GM10266 (cell line): ENCODE data around the gene MAP3K20.

Experiments
- DNase-seq: peaks from one replicate; pipeline ENCODE4 v3.0.0; 2012; ENCODE audit errors: extremely low spot score
- CTCF ChIP-seq: IDR thresholded peaks from 2 replicates; pipeline ENCODE4 v1.5.1; 2012; ENCODE audit warnings: mild to moderate bottlenecking, low read depth; ENCODE audit not compliant: control insufficient read depth, insufficient read depth; ENCODE audit errors: missing control alignments

MAP3K20 gene

DNA sequence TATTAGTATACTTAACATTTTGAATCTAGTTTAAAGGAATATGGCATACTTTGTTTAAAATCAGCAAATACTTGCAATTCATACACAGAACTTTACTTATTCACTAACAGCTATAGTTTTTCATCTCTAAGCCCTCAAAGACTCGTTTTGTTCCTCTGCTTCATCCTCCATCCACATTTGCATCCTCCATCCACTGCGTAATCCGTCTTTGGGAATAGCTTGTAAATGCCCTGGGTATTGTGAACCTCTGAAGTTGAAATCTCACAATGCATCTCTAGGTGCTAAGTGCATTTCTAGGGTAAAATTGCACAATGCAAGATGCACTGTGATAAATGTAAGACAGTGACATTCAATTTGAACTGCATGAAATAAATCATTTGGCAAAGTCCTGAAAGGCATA is 163.2 kb downstream of the MAP3K20 start:
- no peak for DNase-seq

DNA sequence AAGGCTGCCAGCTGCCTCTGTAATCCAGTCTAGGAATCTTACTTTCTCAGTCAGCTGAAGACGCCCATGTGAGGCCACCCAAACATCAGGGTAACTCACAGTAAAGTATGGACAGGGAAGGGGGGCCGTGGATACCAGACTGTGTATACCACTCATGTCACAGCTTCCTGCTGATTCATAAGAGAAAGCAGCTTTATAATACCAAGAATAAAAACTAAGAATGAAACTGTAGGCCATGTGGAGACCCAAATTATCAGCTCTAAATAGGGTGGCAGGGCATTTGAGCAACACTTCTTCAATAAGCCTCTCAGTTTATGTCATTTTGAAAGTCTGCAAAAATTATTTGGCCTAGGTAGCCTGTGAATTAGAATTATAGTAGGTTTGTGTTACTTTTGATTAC is 164.0 kb downstream of the MAP3K20 start:
- peak; percentile 65 for DNase-seq
- TF ChIP-seq CTCF = no peak

More for the DNA sequence above, 163.2 kb downstream of the MAP3K20 start:
- no peak for TF ChIP-seq CTCF

GRCh38 chr2:173240083-173240482 is 164.4 kb downstream of the MAP3K20 start:
- TF ChIP-seq CTCF = no peak
- no peak for DNase-seq

DNA sequence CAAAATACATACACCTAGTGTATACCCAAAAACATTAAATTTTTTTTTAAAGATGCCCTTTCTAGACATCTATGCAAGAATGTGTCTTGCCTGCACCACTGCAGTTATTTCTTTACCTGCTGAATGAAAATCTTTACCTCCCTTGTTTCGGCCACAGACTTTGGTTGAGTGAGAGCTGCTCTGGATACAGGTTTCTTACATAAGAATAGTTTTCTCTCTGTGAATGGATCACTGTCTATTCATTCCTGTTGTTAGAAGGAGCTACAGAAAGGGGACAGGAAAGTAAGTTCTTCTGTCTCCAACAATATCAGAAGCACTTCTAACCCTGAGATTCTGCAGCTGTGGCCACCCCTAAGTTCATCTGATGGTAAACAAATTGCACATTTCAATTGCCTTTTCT is 166.0 kb downstream of the MAP3K20 start:
- no peak for DNase-seq
- TF ChIP-seq CTCF = no peak

GRCh38 chr2:173247156-173247555 is 171.5 kb downstream of the MAP3K20 start:
- no peak for TF ChIP-seq CTCF

DNA sequence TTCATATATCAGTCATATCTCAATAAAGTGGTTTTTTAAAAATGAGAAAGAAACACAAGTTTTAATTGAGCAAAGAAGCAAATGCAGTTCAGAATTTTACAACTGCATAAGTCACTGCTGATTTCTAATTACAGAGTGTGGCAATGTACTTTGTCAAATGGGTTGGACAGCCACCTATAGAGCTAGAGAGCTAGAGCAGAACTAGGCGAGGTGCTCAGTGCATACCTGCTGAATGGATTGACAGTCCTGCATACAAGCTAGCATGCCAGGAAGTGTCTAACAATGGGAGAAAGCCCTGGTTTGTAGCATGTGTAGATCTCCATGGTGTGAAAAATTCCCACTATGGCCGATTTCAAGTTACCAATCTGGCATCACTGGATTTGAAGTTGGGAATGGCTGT is 172.7 kb downstream of the MAP3K20 start:
- DNase-seq = no peak
- TF ChIP-seq CTCF = no peak

More at GRCh38 chr2:173247156-173247555, 171.5 kb downstream of the MAP3K20 start:
- DNase-seq = no peak

GRCh38 chr2:173249661-173250641 is 174.3 kb downstream of the MAP3K20 start:
- TF ChIP-seq CTCF = no peak
- DNase-seq = no peak
